Hepatocyte (in vitro differentiated cells): ENCODE results near the gene LSR. TPM values are rescaled to one million over a fixed set of nuclear protein-coding genes. Genes with fewer than 3 reads are reported as not detected.

Experiments used
- DNase-seq: peaks from one replicate; pipeline ENCODE4 v3.0.0-alpha.2; 2016; ENCODE audit warnings: low spot score
- H2AFZ ChIP-seq: fragments of 200-600 bp; sonication (generic); 2 replicates; pipeline ENCODE4 v1.6.0; 2016; ENCODE audit warnings: antibody characterized with exemption, mild to moderate bottlenecking
- H3K27ac ChIP-seq: fragments of 200-600 bp; sonication (generic); 2 replicates; pipeline ENCODE4 v1.5.1; 2016; ENCODE audit warnings: mild to moderate bottlenecking
- H3K27me3 ChIP-seq: fragments of 200-600 bp; sonication (generic); 2 replicates; pipeline ENCODE4 v1.6.1; 2016
- H3K36me3 ChIP-seq: fragments of 200-600 bp; sonication (generic); replicated peaks from 2 replicates; pipeline ENCODE4 v1.5.1; 2016; ENCODE audit warnings: low read depth; ENCODE audit not compliant: insufficient read depth
- H3K4me1 ChIP-seq: fragments of 200-600 bp; sonication (generic); 2 replicates; pipeline ENCODE4 v1.5.1; 2016; ENCODE audit warnings: mild to moderate bottlenecking, moderate library complexity; ENCODE audit not compliant: insufficient read depth
- H3K4me2 ChIP-seq: fragments of 200-600 bp; sonication (generic); 2 replicates; pipeline ENCODE4 v1.6.0; 2016
- H3K4me3 ChIP-seq: fragments of 200-600 bp; sonication (generic); 2 replicates; pipeline ENCODE4 v1.5.1; 2016; ENCODE audit warnings: mild to moderate bottlenecking
- H3K79me2 ChIP-seq: fragments of 200-600 bp; sonication (generic); 2 replicates; pipeline ENCODE4 v1.6.0; 2017; ENCODE audit warnings: mild to moderate bottlenecking
- H3K9me2 ChIP-seq: fragments of 200-600 bp; sonication (generic); replicated peaks from 2 replicates; pipeline ENCODE4 v1.6.0; 2017; ENCODE audit warnings: mild to moderate bottlenecking; ENCODE audit not compliant: insufficient read depth
- H3K9me3 ChIP-seq: fragments of 200-600 bp; sonication (generic); 2 replicates; pipeline ENCODE4 v1.5.1; 2016; ENCODE audit warnings: low read depth, mild to moderate bottlenecking
- H4K20me1 ChIP-seq: fragments of 200-600 bp; sonication (generic); 2 replicates; pipeline ENCODE4 v1.6.0; 2016; ENCODE audit warnings: mild to moderate bottlenecking; ENCODE audit not compliant: insufficient read depth, poor library complexity, severe bottlenecking
- EZH2 ChIP-seq: fragments of 200-600 bp; sonication (generic); IDR thresholded peaks from 2 replicates; pipeline ENCODE4 v1.6.1; 2016; ENCODE audit warnings: antibody characterized with exemption, mild to moderate bottlenecking, borderline replicate concordance
- EZH2phosphoT487 ChIP-seq: fragments of 200-600 bp; sonication (generic); IDR thresholded peaks from one replicate; pipeline ENCODE4 v1.6.1; 2018; ENCODE audit warnings: antibody characterized with exemption, mild to moderate bottlenecking, low read depth, moderate library complexity; ENCODE audit not compliant: unreplicated experiment, severe bottlenecking
- WGBS: methylation state at CpG from one replicate; pipeline ENCODE4 v1.1.6; 2016; ENCODE audit warnings: low lambda C conversion rate; ENCODE audit errors: missing lambda C conversion rate; 5-methylcytosine and 5-hydroxymethylcytosine counted together
- polyA plus RNA-seq: library from polyadenylated mRNA; unstranded; fragments of >200 nt; fragmentation: Nextera tagmentation; extraction: Ambion mirVana; gene quantifications from 2 replicates; pipeline ENCODE4 v1.2.1, GENCODE V29; 2016
- total RNA-seq: library from RNA; depleted of rRNA; stranded (reverse); fragments of >200 nt; gene quantifications from 2 replicates; pipeline ENCODE4 v1.2.3, GENCODE V29; 2014
- TF ChIP-seq, protein P1 (sequence below): fragments of 200-600 bp; sonication (generic); IDR thresholded peaks from 2 replicates; pipeline ENCODE4 v1.5.1; 2016; ENCODE audit warnings: antibody characterized with exemption, mild to moderate bottlenecking; ENCODE audit not compliant: poor library complexity

Gene LSR
- total and polyA plus RNA-seq, 2 experiments from 2014 or later, result 89.9 to 296 TPM

DNA sequence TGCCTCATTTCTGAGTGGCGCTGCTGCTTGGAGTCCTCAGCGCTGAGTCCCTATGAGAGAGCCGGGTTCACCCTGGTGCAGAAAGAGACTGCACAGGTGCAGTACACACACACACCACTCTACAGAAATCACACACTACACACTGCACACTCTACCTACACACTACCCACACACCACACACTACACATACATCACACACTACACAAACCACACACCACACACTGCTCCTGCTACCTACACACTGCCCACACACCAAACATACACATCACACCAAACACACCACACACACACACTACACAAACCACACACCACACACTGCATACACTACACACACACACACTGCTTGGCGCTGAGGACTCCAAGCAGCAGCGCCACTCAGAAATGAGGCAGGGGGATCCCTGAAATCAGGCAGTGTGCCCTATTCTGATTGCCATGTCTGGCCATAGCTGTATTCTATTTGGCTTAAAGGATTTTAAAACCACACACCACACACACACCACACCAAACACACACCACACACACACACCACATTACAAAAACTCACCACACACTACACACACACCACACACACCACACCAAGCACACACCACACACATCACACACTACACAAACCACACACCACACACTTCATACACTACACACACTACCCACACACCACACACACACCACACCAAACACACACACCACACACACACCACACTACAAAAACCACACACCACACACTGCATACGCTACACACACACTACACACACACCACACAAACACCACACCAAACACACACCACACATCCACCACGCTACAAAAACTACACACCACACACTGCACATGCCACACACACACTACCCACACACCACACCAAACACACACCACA lies 48.1 kb downstream of the LSR start:
- 93% methylated on average over 7 of the region's 7 CpGs for WGBS

DNA sequence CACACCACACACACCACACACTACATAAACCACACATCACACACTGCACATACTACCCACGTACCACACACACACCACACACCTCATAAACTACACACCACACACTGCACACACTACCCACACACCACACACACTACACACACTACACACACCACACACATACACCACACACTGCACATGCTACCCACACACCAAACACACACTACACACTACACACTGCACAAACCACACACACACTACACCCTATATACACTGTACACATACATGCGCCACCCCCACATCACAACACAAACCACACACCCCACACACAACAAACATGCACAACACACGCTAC lies 48.7 kb downstream of the LSR start:
- H3K9me3 ChIP-seq, result no peaks in the 10 kb centered on the region
- no peak overlapping the region for H3K4me3 ChIP-seq
- DNase-seq, result no peak
- H2AFZ ChIP-seq, result no peak overlapping the region
- no peaks in the 10 kb centered on the region for H3K36me3 ChIP-seq
- no peaks in the 10 kb centered on the region for H4K20me1 ChIP-seq
- no peaks in the 10 kb centered on the region for H3K4me1 ChIP-seq
- WGBS, result 98% methylated on average over 3 of the region's 3 CpGs
- H3K4me2 ChIP-seq, result no peak overlapping the region
- H3K27me3 ChIP-seq, result peaks cover 2% of the 10 kb centered on the region
- no peak for TF ChIP-seq EZH2phosphoT487
- TF ChIP-seq, protein P1, sequence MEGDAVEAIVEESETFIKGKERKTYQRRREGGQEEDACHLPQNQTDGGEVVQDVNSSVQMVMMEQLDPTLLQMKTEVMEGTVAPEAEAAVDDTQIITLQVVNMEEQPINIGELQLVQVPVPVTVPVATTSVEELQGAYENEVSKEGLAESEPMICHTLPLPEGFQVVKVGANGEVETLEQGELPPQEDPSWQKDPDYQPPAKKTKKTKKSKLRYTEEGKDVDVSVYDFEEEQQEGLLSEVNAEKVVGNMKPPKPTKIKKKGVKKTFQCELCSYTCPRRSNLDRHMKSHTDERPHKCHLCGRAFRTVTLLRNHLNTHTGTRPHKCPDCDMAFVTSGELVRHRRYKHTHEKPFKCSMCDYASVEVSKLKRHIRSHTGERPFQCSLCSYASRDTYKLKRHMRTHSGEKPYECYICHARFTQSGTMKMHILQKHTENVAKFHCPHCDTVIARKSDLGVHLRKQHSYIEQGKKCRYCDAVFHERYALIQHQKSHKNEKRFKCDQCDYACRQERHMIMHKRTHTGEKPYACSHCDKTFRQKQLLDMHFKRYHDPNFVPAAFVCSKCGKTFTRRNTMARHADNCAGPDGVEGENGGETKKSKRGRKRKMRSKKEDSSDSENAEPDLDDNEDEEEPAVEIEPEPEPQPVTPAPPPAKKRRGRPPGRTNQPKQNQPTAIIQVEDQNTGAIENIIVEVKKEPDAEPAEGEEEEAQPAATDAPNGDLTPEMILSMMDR, result no peak
- no peak for TF ChIP-seq EZH2
- H3K27ac ChIP-seq, result no peak overlapping the region
- no peaks in the 10 kb centered on the region for H3K9me2 ChIP-seq
- no peaks in the 10 kb centered on the region for H3K79me2 ChIP-seq

More for the DNA sequence above, 48.1 kb downstream of the LSR start:
- Histone ChIP-seq H3K27me3 (peaks cover 2% of the 10 kb centered on the region), H3K4me1 (no peaks in the 10 kb centered on the region), H3K4me3 (no peak overlapping the region), H3K9me2 (no peaks in the 10 kb centered on the region), H3K4me2 (no peak overlapping the region), H3K9me3 (no peaks in the 10 kb centered on the region), H4K20me1 (no peaks in the 10 kb centered on the region), H3K27ac (no peak overlapping the region), H3K79me2 (no peaks in the 10 kb centered on the region), H3K36me3 (no peaks in the 10 kb centered on the region), H2AFZ (no peak overlapping the region)
- DNase-seq, result no peak
- TF ChIP-seq EZH2 (no peak), EZH2phosphoT487 (no peak)
- TF ChIP-seq, protein P1, result no peak

DNA sequence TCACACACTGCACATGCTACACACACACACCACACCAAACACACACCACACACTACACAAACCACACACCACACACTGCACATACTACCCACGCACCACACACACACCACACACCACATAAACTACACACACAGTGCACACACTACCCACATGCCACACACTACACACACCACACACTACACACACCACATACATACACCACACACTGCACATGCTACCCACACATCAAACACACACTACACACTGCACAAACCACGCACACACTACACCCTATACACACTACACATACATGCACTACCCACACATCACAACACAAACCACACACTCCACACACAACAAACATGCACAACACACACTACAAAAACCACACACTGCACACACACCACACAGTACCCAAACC lies 49.1 kb downstream of the LSR start:
- Histone ChIP-seq H2AFZ (no peak overlapping the region), H3K79me2 (no peaks in the 10 kb centered on the region), H3K27ac (no peak overlapping the region), H3K36me3 (no peaks in the 10 kb centered on the region), H3K9me3 (no peaks in the 10 kb centered on the region), H3K9me2 (no peaks in the 10 kb centered on the region), H3K27me3 (peaks cover 2% of the 10 kb centered on the region), H3K4me3 (no peak overlapping the region), H3K4me1 (no peaks in the 10 kb centered on the region), H4K20me1 (no peaks in the 10 kb centered on the region), H3K4me2 (no peak overlapping the region)
- no peak for DNase-seq
- WGBS, result 95% methylated on average over 2 of the region's 2 CpGs
- TF ChIP-seq EZH2phosphoT487, result no peak
- TF ChIP-seq, protein P1, result no peak
